HG02642 (cell line): ENCODE data around the gene G2E3.
"Not testable (repeated sequence)": the region's sequence is repeated elsewhere in the genome, so short reads cannot be mapped to it uniquely, and the experiment has no call there.

Source experiments
- ATAC-seq: cut with Tn5 transposase; IDR thresholded peaks from one replicate; pipeline ENCODE4 v1.9.1; 2021; ENCODE audit warnings: mild to moderate bottlenecking; ENCODE audit not compliant: unreplicated experiment, poor library complexity

The G2E3 gene

GRCh38 chr14:30596935-30597334 lies 38.0 kb downstream of the G2E3 start:
- ATAC-seq = no peak

GRCh38 chr14:30597504-30597903 lies 38.5 kb downstream of the G2E3 start:
- no peak for ATAC-seq

GRCh38 chr14:30600922-30601918 lies 42.3 kb downstream of the G2E3 start:
- no peak for ATAC-seq

GRCh38 chr14:30603402-30603801 lies 44.4 kb downstream of the G2E3 start:
- ATAC-seq = no peak

- not testable (repeated sequence) for ATAC-seq
Observed at GRCh38 chr14:30604696-30605095, 45.7 kb downstream of the G2E3 start.

- no peak for ATAC-seq
Observed at GRCh38 chr14:30607156-30607780, 48.3 kb downstream of the G2E3 start.

- ATAC-seq = no peak
Observed at GRCh38 chr14:30608533-30609006, 49.6 kb downstream of the G2E3 start.

GRCh38 chr14:30610787-30611343 lies 51.9 kb downstream of the G2E3 start:
- no peak for ATAC-seq

GRCh38 chr14:30614155-30614554 lies 55.2 kb downstream of the G2E3 start:
- no peak for ATAC-seq

GRCh38 chr14:30620178-30620577 lies 61.2 kb downstream of the G2E3 start:
- ATAC-seq = peak; percentile 32

GRCh38 chr14:30621354-30621939 lies 62.5 kb downstream of the G2E3 start:
- no peak for ATAC-seq

- ATAC-seq = peak; percentile 97
Observed at GRCh38 chr14:30621940-30622830, 63.2 kb downstream of the G2E3 start, which contains the start of gene SCFD1. Gene SCFD1 (plus strand): TSS chr14:30622319. CDS start chr14:30622339, 20 bp downstream.

GRCh38 chr14:30623412-30624131 lies 64.6 kb downstream of the G2E3 start:
- ATAC-seq = no peak

GRCh38 chr14:30624132-30624423 lies 65.1 kb downstream of the G2E3 start:
- no peak for ATAC-seq

- no peak for ATAC-seq
Observed at GRCh38 chr14:30625533-30625932, 66.6 kb downstream of the G2E3 start.

GRCh38 chr14:30629432-30629831 lies 70.5 kb downstream of the G2E3 start:
- ATAC-seq = not testable (repeated sequence)

- ATAC-seq = no peak
Observed at GRCh38 chr14:30630248-30630647, 71.3 kb downstream of the G2E3 start.

- ATAC-seq = no peak
Observed at GRCh38 chr14:30632730-30633129, 73.8 kb downstream of the G2E3 start.

GRCh38 chr14:30638926-30639325 lies 80.0 kb downstream of the G2E3 start:
- ATAC-seq = no peak
